GM10266 (cell line): ENCODE results near the gene PPP1R16B.
A peak's percentile ranks its signal among the peaks of the same experiment; 100 is the strongest.

Experiments used
- DNase-seq: peaks from one replicate; pipeline ENCODE4 v3.0.0; 2012; ENCODE audit errors: extremely low spot score
- TF ChIP-seq, protein P1 (sequence below): IDR thresholded peaks from 2 replicates; pipeline ENCODE4 v1.5.1; 2012; ENCODE audit warnings: mild to moderate bottlenecking, low read depth; ENCODE audit not compliant: control insufficient read depth, insufficient read depth; ENCODE audit errors: missing control alignments

Gene PPP1R16B

DNA sequence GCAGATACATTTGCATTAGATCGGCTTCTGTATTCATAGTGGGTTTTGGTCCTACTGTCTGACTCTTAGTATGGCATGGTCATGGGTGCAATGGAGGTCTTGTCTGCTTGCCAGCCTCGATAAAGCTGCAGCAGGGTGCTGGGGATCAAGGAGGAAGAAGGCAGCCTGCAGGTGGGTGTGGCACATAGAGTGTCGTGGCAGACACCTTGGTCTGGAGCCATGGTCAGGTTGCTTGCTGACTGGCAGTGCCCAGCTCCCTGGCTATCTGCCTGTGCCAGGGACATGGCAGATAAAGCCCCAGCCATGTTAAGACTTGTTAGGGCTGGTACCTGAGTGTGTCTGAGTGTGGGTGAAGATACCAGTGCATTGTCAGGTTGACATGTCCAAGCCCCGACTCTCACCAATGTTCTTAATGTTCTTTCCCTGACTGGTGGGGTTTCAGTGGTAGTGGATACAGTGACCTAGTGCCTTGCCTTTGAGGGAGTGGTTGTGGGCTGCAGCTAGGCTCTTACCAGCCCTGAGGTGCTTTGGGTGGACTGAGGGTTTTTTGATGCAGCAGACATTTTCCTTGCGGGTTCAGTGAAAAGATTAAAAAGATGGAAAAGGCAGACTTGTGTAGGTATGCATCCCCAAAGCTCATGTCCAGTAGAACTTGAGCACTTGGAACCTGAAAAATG is 122.5 kb downstream of the PPP1R16B start:
- no peak for DNase-seq
- TF ChIP-seq, protein P1, sequence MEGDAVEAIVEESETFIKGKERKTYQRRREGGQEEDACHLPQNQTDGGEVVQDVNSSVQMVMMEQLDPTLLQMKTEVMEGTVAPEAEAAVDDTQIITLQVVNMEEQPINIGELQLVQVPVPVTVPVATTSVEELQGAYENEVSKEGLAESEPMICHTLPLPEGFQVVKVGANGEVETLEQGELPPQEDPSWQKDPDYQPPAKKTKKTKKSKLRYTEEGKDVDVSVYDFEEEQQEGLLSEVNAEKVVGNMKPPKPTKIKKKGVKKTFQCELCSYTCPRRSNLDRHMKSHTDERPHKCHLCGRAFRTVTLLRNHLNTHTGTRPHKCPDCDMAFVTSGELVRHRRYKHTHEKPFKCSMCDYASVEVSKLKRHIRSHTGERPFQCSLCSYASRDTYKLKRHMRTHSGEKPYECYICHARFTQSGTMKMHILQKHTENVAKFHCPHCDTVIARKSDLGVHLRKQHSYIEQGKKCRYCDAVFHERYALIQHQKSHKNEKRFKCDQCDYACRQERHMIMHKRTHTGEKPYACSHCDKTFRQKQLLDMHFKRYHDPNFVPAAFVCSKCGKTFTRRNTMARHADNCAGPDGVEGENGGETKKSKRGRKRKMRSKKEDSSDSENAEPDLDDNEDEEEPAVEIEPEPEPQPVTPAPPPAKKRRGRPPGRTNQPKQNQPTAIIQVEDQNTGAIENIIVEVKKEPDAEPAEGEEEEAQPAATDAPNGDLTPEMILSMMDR: no peak

GRCh38 chr20:38930242-38930569 is 124.7 kb downstream of the PPP1R16B start:
- no peak for DNase-seq
- TF ChIP-seq, protein P1: no peak

GRCh38 chr20:38931984-38932383 is 126.5 kb downstream of the PPP1R16B start:
- TF ChIP-seq, protein P1: no peak
- no peak for DNase-seq

DNA sequence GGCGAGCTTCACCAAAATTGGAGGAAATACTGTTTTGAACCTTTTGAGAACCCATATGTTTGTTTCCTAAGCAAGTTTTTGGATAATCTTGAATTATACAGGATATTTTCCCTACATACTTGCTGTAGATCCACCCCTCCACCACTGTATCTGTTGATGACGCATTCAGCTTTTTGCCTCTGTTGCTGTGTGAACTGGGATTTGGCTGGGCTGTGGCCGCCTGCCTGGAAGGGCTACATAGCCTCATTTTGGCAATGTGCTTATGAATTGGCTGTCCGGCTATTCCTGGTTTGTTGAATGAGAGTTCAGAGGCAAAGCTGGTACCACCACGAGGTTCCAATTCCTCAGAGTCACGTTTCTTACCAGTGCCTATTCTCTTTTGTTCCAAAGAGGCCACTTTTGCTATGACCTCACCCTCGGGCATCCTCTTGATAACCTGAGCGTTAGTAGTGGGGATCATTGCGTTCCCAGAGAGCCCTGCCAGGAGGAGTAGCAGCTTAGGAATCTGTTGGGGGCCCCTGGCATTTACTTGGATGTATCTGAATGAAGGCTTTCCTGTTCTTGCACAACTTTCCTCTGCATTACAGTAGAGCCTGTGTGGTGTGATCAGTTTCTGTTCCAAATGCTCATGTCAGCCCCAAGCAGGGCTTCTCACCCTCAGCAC is 127.1 kb downstream of the PPP1R16B start:
- TF ChIP-seq, protein P1: no peak
- no peak for DNase-seq

- DNase-seq: no peak
- TF ChIP-seq, protein P1: no peak
These were observed 129.0 kb downstream of the PPP1R16B start for GRCh38 chr20:38934530-38934929.

DNA sequence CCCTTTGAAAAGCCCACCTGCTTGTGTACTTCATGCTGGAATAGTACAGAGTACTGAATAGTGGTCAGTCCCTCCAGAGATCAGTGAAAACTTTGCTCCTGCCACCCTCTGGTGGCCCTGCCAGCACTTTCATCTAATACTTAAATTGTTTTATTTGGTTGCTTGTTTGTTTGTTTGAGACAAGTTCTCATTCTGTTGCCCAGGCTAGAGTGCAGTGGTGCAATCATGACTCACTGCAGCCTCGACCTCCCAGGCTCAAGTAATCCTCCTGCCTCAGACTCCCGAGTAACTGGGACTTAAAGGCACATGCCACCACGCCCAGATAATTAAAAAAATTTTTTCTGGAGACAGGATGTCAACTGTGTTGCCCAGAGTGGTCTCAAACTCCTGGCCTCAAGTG is 129.8 kb downstream of the PPP1R16B start:
- DNase-seq: no peak

More for the DNA sequence above, 129.8 kb downstream of the PPP1R16B start:
- TF ChIP-seq, protein P1: peak; percentile 4
